Muscle layer of duodenum (tissue), 2 donors: ENCODE results near the gene CNTNAP5.

ENCODE experiments used
- H3K27ac ChIP-seq: one replicate; pipeline ENCODE4 v1.7.0; 2013; ENCODE audit warnings: mild to moderate bottlenecking, low read length
- H3K27me3 ChIP-seq: one replicate; pipeline ENCODE4 v1.7.0; 2013; ENCODE audit warnings: low read depth, mild to moderate bottlenecking, control low read depth, low read length
- H3K36me3 ChIP-seq, 2 donors: one replicate each; pipeline ENCODE4 v1.7.0; 2013; ENCODE audit warnings: low read length in 2 of 2, control low read depth in 1 of 2, mild to moderate bottlenecking in 1 of 2; ENCODE audit not compliant: insufficient read depth in 2 of 2, control insufficient read depth in 1 of 2
- H3K4me1 ChIP-seq, 2 donors: one replicate each; pipeline ENCODE4 v1.7.0; 2013; ENCODE audit warnings: low read length in 2 of 2, mild to moderate bottlenecking in 2 of 2, control low read depth in 1 of 2, moderate library complexity in 1 of 2; ENCODE audit not compliant: insufficient read depth in 2 of 2, control insufficient read depth in 1 of 2
- H3K4me3 ChIP-seq, 2 donors: one replicate each; pipeline ENCODE4 v1.7.0; 2013; ENCODE audit warnings: low read length in 2 of 2, low read depth in 1 of 2, mild to moderate bottlenecking in 1 of 2
- H3K9me3 ChIP-seq, 2 donors: one replicate each; pipeline ENCODE4 v1.7.0; 2013; ENCODE audit warnings: low read length in 2 of 2, control low read depth in 1 of 2, mild to moderate bottlenecking in 1 of 2; ENCODE audit not compliant: control insufficient read depth in 1 of 2
- donor health status: healthy.

Gene CNTNAP5

DNA sequence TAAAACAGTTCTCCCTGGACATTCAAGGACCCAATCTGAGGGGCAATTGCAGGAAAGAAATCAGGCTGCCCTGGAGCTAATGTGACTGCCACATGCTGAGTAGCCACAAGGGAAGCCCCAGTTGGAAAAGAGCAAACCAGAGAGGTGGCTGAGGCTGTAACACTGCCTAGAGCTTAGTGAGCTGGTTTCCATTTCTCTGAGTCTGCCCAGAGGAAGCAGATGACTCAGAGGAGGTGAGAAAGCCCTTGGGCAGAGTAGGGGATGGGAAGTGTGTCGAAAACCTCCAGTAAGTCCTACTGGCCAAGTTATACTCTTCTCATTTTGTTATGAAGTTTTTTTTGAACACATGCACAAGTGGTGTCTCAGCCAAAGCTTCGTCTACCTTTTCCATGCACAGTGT lies 753.0 kb downstream of the CNTNAP5 start:
- H3K9me3 ChIP-seq: no peaks in the 10 kb centered on the region
- H3K4me3 ChIP-seq: no peak overlapping the region
- no peaks in the 10 kb centered on the region for H3K36me3 ChIP-seq
- H3K27me3 ChIP-seq: no peaks in the 10 kb centered on the region
- H3K4me1 ChIP-seq: no peaks in the 10 kb centered on the region
- no peak overlapping the region for H3K27ac ChIP-seq

GRCh38 chr2:124796647-124797046 lies 771.6 kb downstream of the CNTNAP5 start:
- H3K36me3 ChIP-seq: no peaks in the 10 kb centered on the region

DNA sequence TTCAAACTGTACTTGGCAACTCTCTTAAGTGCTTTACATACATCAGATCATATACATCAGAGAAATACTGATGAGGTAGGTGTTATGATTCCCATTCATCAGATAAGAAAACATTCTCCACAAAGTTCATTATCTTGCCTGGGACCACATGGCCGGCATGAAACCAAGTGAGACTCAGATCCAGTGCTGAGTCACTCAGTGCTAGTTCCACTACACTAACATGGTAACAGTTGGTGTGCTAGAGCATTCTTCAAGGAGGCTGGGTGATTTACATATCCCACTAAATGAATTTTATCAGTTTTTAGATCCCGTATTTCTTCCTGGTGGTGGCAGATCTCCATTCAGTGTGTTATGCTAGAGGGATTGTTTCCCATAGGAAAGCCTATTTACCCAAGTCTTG lies 772.0 kb downstream of the CNTNAP5 start:
- H3K27me3 ChIP-seq: no peaks in the 10 kb centered on the region
- H3K9me3 ChIP-seq: no peaks in the 10 kb centered on the region
- no peak overlapping the region for H3K4me3 ChIP-seq
- H3K36me3 ChIP-seq: no peaks in the 10 kb centered on the region
- H3K27ac ChIP-seq: no peak overlapping the region
- no peaks in the 10 kb centered on the region for H3K4me1 ChIP-seq

More at GRCh38 chr2:124796647-124797046, 771.6 kb downstream of the CNTNAP5 start:
- Histone ChIP-seq H3K9me3 (no peaks in the 10 kb centered on the region), H3K4me1 (no peaks in the 10 kb centered on the region), H3K27ac (no peak overlapping the region), H3K4me3 (no peak overlapping the region), H3K27me3 (no peaks in the 10 kb centered on the region)

- Histone ChIP-seq H3K4me1 (no peaks in the 10 kb centered on the region), H3K27me3 (no peaks in the 10 kb centered on the region), H3K4me3 (no peak overlapping the region), H3K27ac (no peak overlapping the region), H3K36me3 (no peaks in the 10 kb centered on the region), H3K9me3 (no peaks in the 10 kb centered on the region)
Observed at GRCh38 chr2:124798551-124798950, 773.5 kb downstream of the CNTNAP5 start.

GRCh38 chr2:124804014-124804940 lies 779.2 kb downstream of the CNTNAP5 start:
- H3K27ac ChIP-seq: no peak overlapping the region
- H3K4me1 ChIP-seq: no peaks in the 10 kb centered on the region
- H3K9me3 ChIP-seq: no peaks in the 10 kb centered on the region
- H3K36me3 ChIP-seq: no peaks in the 10 kb centered on the region
- no peaks in the 10 kb centered on the region for H3K27me3 ChIP-seq
- H3K4me3 ChIP-seq: no peak overlapping the region

GRCh38 chr2:124805060-124805459 lies 780.0 kb downstream of the CNTNAP5 start:
- no peaks in the 10 kb centered on the region for H3K27me3 ChIP-seq
- no peak overlapping the region for H3K4me3 ChIP-seq
- H3K9me3 ChIP-seq: no peaks in the 10 kb centered on the region
- no peaks in the 10 kb centered on the region for H3K4me1 ChIP-seq
- H3K27ac ChIP-seq: no peak overlapping the region
- H3K36me3 ChIP-seq: no peaks in the 10 kb centered on the region

GRCh38 chr2:124810132-124810531 lies 785.0 kb downstream of the CNTNAP5 start:
- Histone ChIP-seq H3K4me1 (no peaks in the 10 kb centered on the region), H3K27me3 (no peaks in the 10 kb centered on the region), H3K36me3 (no peaks in the 10 kb centered on the region), H3K4me3 (no peak overlapping the region), H3K27ac (no peak overlapping the region), H3K9me3 (no peaks in the 10 kb centered on the region)

GRCh38 chr2:124814968-124815745 lies 790.1 kb downstream of the CNTNAP5 start:
- no peak overlapping the region for H3K27ac ChIP-seq
- H3K4me1 ChIP-seq: no peaks in the 10 kb centered on the region
- H3K27me3 ChIP-seq: no peaks in the 10 kb centered on the region
- H3K9me3 ChIP-seq: no peaks in the 10 kb centered on the region
- H3K36me3 ChIP-seq: no peaks in the 10 kb centered on the region
- no peak overlapping the region for H3K4me3 ChIP-seq

DNA sequence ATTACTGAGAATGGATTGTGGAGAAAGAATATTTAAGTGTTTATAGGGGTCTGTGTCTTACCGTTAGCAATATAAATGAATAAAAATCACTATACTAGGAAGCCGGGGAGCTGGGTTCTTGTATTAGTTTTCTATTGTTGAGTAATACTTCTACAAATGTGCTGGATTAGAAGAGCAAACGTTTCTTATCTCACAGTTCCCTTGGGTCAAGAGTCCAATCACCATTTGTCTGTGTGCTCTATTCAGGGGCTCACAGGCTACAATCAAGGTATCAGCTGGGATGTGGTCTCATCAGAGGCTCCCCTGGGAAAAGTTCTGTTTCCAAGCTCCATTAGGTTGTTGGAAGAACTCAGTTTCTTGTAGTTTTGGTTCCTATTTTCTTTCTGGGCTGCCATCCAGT lies 790.9 kb downstream of the CNTNAP5 start:
- no peak overlapping the region for H3K27ac ChIP-seq
- no peaks in the 10 kb centered on the region for H3K9me3 ChIP-seq
- no peaks in the 10 kb centered on the region for H3K27me3 ChIP-seq
- no peaks in the 10 kb centered on the region for H3K4me1 ChIP-seq
- no peaks in the 10 kb centered on the region for H3K36me3 ChIP-seq
- H3K4me3 ChIP-seq: no peak overlapping the region

DNA sequence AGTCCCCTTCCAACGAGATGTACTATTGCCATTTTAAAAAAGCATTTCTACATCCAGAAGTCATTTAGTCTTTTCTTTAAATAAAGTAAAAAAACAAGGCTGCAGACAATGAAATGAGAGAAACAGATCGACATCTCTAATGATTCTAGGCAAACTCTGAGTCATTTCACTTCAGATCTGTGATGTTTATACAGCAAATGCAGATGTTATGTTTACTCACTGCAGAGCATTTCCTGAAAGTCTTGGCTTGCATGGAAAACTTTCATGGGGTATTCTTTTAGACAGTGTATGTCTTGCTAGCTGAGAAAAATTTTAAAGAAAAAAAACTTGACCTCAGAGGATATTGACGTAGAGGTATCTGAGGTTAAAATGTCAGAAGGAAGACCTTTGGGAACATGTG lies 797.4 kb downstream of the CNTNAP5 start:
- Histone ChIP-seq H3K9me3 (no peaks in the 10 kb centered on the region), H3K36me3 (no peaks in the 10 kb centered on the region), H3K4me3 (no peak overlapping the region), H3K27me3 (no peaks in the 10 kb centered on the region), H3K4me1 (no peaks in the 10 kb centered on the region), H3K27ac (no peak overlapping the region)

DNA sequence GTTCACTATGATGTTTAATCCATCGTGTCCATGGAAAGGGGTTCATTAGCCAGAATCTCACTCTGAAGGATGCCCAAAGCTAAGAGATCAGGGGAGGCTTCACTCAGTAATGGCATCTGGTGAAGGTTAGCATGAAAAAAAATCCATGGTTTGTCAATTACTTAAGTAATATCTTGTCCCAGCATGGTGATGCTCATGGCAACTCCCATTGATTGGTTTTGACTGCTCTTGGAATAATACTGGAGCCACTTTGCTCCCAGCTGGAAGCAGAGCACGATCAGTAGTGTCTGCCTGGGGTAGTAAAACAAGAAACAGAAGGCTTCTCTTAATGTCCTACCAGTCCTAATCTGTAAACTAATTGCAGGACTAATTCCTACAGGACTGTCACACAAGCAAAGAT lies 799.4 kb downstream of the CNTNAP5 start:
- H3K27ac ChIP-seq: no peak overlapping the region
- no peaks in the 10 kb centered on the region for H3K9me3 ChIP-seq

More for the DNA sequence above, 799.4 kb downstream of the CNTNAP5 start:
- no peak overlapping the region for H3K4me3 ChIP-seq
- no peaks in the 10 kb centered on the region for H3K4me1 ChIP-seq
- H3K36me3 ChIP-seq: no peaks in the 10 kb centered on the region
- no peaks in the 10 kb centered on the region for H3K27me3 ChIP-seq
